Stimulated activated CD4-positive, alpha-beta T cell treated with anti-CD3 and anti-CD28 coated beads, TNF-alpha, amount 100 ng/mL, for 4 hours (primary cell): ENCODE measurements around the gene PRKCZ.

Source experiments
- DNase-seq, 3 experiments: peaks; one replicate each; pipeline ENCODE4 v3.0.0-alpha.2; 2020; ENCODE audit warnings: low read depth in 3 of 3

Gene PRKCZ

GRCh38 chr1:2049718-2050431 is at the start of gene PRKCZ:
Gene PRKCZ (plus strand): TSS chr1:2050411. CDS start chr1:2050631, 220 bp downstream.
- peak; percentile 91 to 92 (median 92) for DNase-seq

- DNase-seq = no peak
Measured at GRCh38 chr1:2000432-2000831, 49.8 kb upstream of the PRKCZ start.

GRCh38 chr1:2000850-2001249 is 49.4 kb upstream of the PRKCZ start:
- no peak for DNase-seq

GRCh38 chr1:2001773-2002411 is 48.3 kb upstream of the PRKCZ start:
- DNase-seq = no peak

GRCh38 chr1:2003541-2004131 is 46.6 kb upstream of the PRKCZ start, which contains the start of gene CFAP74:
Gene CFAP74 (minus strand): TSS chr1:2003786. CDS start chr1:1990956, 12,830 bp downstream.
- no peak for DNase-seq

- no peak for DNase-seq
Measured at GRCh38 chr1:2004856-2005255, 45.4 kb upstream of the PRKCZ start.

- no peak for DNase-seq
Measured at GRCh38 chr1:2009101-2010053, 40.8 kb upstream of the PRKCZ start.

- no peak for DNase-seq
Measured at GRCh38 chr1:2014181-2014580, 36.0 kb upstream of the PRKCZ start.

- DNase-seq = no peak
Measured at GRCh38 chr1:2014741-2015735, 35.2 kb upstream of the PRKCZ start.

- no peak for DNase-seq
Measured at GRCh38 chr1:2016123-2016522, 34.1 kb upstream of the PRKCZ start.

- DNase-seq = no peak
Measured at GRCh38 chr1:2018217-2019171, 31.7 kb upstream of the PRKCZ start.

- no peak for DNase-seq
Measured at GRCh38 chr1:2019172-2019543, 31.1 kb upstream of the PRKCZ start, which contains the start of gene GABRD. Gene GABRD (plus strand): TSS chr1:2019345. CDS start chr1:2019424, 79 bp downstream.

GRCh38 chr1:2019571-2020309 is 30.5 kb upstream of the PRKCZ start:
- no peak for DNase-seq

GRCh38 chr1:2020310-2020655 is 29.9 kb upstream of the PRKCZ start:
- no peak for DNase-seq

- DNase-seq = no peak
Measured at GRCh38 chr1:2021550-2021949, 28.7 kb upstream of the PRKCZ start.

GRCh38 chr1:2022063-2022770 is 28.0 kb upstream of the PRKCZ start:
- no peak for DNase-seq

GRCh38 chr1:2023187-2023586 is 27.0 kb upstream of the PRKCZ start:
- no peak for DNase-seq

- no peak for DNase-seq
Measured at GRCh38 chr1:2024451-2024850, 25.8 kb upstream of the PRKCZ start.
